ENCODE results near the gene DXO.

DXO gene

DNA sequence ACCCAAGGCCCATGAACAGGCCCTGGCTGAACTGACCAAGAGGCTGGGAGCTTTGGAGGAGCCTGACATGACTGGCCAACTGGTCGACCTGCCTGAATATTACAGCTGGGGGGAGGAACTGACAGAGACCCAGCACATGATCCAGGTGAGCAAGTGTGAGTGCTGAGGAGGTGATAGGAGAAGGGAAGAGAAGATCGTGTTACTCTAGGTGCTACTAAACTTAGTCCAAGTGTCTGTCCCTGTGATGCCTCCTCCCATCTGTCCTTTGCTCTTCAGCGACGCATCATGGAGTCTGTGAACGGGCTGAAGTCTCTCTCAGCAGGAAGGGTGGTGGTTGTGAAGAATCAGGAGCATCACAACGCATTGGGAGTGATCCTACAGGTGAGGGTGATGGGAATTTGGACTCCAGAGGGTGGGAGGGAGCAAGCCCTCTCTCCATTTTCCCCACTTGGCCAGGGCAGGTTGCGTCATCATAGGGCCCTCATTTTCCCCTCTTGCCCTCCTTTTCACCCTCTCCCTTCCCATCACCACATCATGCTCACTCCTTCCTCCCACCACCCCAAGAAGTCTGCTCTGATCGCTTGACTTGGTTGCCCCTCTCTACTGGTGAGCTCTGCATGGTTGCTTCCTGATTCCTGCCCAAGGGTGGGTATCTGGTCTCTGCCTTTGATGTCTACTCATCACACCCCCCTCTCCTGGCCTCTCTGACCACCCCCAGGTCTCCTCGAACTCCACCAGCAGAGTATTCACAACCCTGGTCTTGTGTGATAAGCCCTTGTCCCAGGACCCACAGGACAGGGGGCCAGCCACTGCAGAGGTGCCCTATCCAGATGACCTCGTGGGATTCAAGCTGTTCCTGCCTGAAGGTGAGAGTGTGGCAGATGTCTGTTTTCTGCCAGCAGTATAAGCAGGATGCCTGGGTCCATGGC, 4.7 kb downstream of the DXO start:
- H3K4me3 ChIP-seq (replicated peaks; ENCODE audit: low read depth, low read length) = no peak overlapping the region
- TF ChIP-seq, protein P1, sequence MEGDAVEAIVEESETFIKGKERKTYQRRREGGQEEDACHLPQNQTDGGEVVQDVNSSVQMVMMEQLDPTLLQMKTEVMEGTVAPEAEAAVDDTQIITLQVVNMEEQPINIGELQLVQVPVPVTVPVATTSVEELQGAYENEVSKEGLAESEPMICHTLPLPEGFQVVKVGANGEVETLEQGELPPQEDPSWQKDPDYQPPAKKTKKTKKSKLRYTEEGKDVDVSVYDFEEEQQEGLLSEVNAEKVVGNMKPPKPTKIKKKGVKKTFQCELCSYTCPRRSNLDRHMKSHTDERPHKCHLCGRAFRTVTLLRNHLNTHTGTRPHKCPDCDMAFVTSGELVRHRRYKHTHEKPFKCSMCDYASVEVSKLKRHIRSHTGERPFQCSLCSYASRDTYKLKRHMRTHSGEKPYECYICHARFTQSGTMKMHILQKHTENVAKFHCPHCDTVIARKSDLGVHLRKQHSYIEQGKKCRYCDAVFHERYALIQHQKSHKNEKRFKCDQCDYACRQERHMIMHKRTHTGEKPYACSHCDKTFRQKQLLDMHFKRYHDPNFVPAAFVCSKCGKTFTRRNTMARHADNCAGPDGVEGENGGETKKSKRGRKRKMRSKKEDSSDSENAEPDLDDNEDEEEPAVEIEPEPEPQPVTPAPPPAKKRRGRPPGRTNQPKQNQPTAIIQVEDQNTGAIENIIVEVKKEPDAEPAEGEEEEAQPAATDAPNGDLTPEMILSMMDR (IDR thresholded peaks at IDR 0.05; ENCODE audit: low read depth, low read length, missing control alignments) = no peak
- no peak for DNase-seq (ENCODE audit: extremely low read depth, low read depth)

DNA sequence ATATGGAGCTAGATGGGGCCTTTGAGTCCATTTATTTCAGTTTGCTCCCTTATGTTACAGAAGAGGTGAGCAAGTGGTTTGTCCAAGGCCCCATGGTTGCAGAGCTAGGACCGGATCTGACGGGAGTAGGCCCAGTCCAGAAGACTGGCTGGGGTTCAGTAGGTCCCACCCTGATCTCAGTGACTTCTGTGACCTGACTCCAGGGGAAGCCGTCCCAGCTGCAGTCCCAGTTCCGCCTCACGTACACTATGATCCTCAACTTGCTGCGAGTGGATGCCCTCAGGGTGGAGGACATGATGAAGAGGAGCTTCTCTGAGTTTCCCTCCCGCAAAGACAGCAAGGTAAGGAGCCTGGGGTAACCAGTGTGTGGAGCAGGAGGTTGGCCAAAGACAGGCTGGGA, 5.4 kb downstream of the DXO start:
- TF ChIP-seq, protein P1 (IDR thresholded peaks at IDR 0.05; ENCODE audit: low read depth, low read length, missing control alignments) = no peak
- no peak for DNase-seq (ENCODE audit: extremely low read depth, low read depth)
- no peak overlapping the region for H3K4me3 ChIP-seq (replicated peaks; ENCODE audit: low read depth, low read length)

DNA sequence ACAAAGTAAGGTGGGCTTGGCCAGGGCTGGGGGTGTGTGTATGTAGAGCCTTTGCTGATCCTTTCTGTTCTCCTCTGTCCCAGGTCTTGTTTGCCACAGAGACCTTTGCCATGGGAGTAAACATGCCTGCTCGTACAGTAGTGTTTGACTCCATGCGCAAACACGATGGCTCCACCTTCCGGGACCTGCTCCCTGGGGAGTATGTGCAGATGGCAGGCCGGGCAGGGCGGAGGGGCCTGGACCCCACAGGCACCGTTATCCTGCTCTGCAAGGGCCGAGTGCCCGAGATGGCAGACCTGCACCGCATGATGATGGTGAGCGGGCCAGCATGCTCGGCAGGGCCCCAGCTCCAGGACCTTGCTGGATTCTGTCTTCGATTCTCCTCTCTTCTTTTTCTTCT, 6.2 kb downstream of the DXO start:
- DNase-seq (ENCODE audit: extremely low read depth, low read depth) = no peak
- no peak overlapping the region for H3K4me3 ChIP-seq (replicated peaks; ENCODE audit: low read depth, low read length)
- TF ChIP-seq, protein P1 (IDR thresholded peaks at IDR 0.05; ENCODE audit: low read depth, low read length, missing control alignments) = no peak

- no peak for DNase-seq (ENCODE audit: extremely low read depth, low read depth)
- TF ChIP-seq, protein P1 (IDR thresholded peaks at IDR 0.05; ENCODE audit: low read depth, low read length, missing control alignments) = no peak
- H3K4me3 ChIP-seq (replicated peaks; ENCODE audit: low read depth, low read length) = no peak overlapping the region
Measured at GRCh38 chr6:31963921-31964320, 8.0 kb downstream of the DXO start.

GRCh38 chr6:31961616-31962015, 10.3 kb downstream of the DXO start:
- no peak for DNase-seq (ENCODE audit: extremely low read depth, low read depth)
- H3K4me3 ChIP-seq (replicated peaks; ENCODE audit: low read depth, low read length) = no peak overlapping the region
- TF ChIP-seq, protein P1 (IDR thresholded peaks at IDR 0.05; ENCODE audit: low read depth, low read length, missing control alignments) = no peak

GRCh38 chr6:31958741-31959739, 12.9 kb downstream of the DXO start, which contains the start of the genes NELFE and SKIC2:
TSS of gene NELFE (minus strand) at chr6:31958971. CDS start at chr6:31958446, 525 bp downstream.
TSS of gene SKIC2 (plus strand) at chr6:31959175. CDS start at chr6:31959193, 18 bp downstream.
- TF ChIP-seq, protein P1 (IDR thresholded peaks at IDR 0.05; ENCODE audit: low read depth, low read length, missing control alignments) = no peak
- peak; percentile 90 for DNase-seq (ENCODE audit: extremely low read depth, low read depth)
- peak within 1 kb of the TSS; percentile 100 for H3K4me3 ChIP-seq (replicated peaks; ENCODE audit: low read depth, low read length)

Measured in HFF-Myc (cell line).